Fibroblast of lung (primary cell): Measurements from ENCODE around the gene TGFBR3L. TPM values are rescaled to one million over a fixed set of nuclear protein-coding genes. Genes with fewer than 3 reads are reported as not detected.

ENCODE experiments used
- DNase-seq, 2 donors: peaks; one replicate each; pipeline versions ENCODE4 v3.0.0 to v3.0.0-alpha.2; 2010; ENCODE audit warnings: low read depth in 2 of 2
- H2AFZ ChIP-seq: 2 replicates; pipeline ENCODE4 v1.5.1; 2012; ENCODE audit warnings: low read length, control low read depth, inconsistent platforms
- H3K27ac ChIP-seq: 2 replicates; pipeline ENCODE4 v1.5.1; 2011; ENCODE audit warnings: low read length, control low read depth; ENCODE audit not compliant: insufficient read depth
- H3K27me3 ChIP-seq: 2 replicates; pipeline ENCODE4 v1.5.1; 2011; ENCODE audit warnings: mild to moderate bottlenecking, low read length; ENCODE audit not compliant: control insufficient read depth, insufficient read depth
- H3K36me3 ChIP-seq: 2 replicates; pipeline ENCODE4 v1.5.1; 2011; ENCODE audit warnings: low read length; ENCODE audit not compliant: control insufficient read depth, insufficient read depth
- H3K4me1 ChIP-seq: 2 replicates; pipeline ENCODE4 v1.5.1; 2011; ENCODE audit warnings: low read length; ENCODE audit not compliant: control insufficient read depth, insufficient read depth; ENCODE audit errors: extremely low read depth
- H3K4me2 ChIP-seq: 2 replicates; pipeline ENCODE4 v1.5.1; 2011; ENCODE audit warnings: low read length, control low read depth; ENCODE audit not compliant: insufficient read depth; ENCODE audit errors: extremely low read depth
- H3K4me3 ChIP-seq, 4 experiments: fragments of 200-600 bp in 1 of 4; sonication (generic) in 1 of 4; replicated peaks in 1 of 4; 2 replicates each; pipeline ENCODE4 v1.5.1; 2011 to 2016; ENCODE audit warnings: low read length in 4 of 4, low read depth in 3 of 4, mild to moderate bottlenecking in 3 of 4, control low read depth in 2 of 4, inconsistent platforms in 1 of 4, mixed read lengths in 1 of 4; ENCODE audit not compliant: insufficient read depth in 1 of 4; ENCODE audit errors: control extremely low read depth in 1 of 4
- H3K79me2 ChIP-seq: 2 replicates; pipeline ENCODE4 v1.5.1; 2012; ENCODE audit warnings: mild to moderate bottlenecking, low read length, inconsistent platforms; ENCODE audit not compliant: control insufficient read depth, insufficient read depth
- H3K9ac ChIP-seq: 2 replicates; pipeline ENCODE4 v1.5.1; 2011; ENCODE audit warnings: mild to moderate bottlenecking, low read length, control low read depth; ENCODE audit not compliant: insufficient read depth
- H3K9me3 ChIP-seq: 2 replicates; pipeline ENCODE4 v1.5.1; 2012; ENCODE audit warnings: low read depth, low read length; ENCODE audit not compliant: control insufficient read depth, insufficient read depth
- H4K20me1 ChIP-seq: 2 replicates; pipeline ENCODE4 v1.5.1; 2011; ENCODE audit warnings: low read length; ENCODE audit not compliant: control insufficient read depth, insufficient read depth; ENCODE audit errors: extremely low read depth
- CTCF ChIP-seq, 2 donors: IDR thresholded peaks in 1 of 2; conservative IDR thresholded peaks in 1 of 2; 1 replicate in 1 of 2; 2 replicates in 1 of 2; pipeline ENCODE4 v1.5.1; 2011 to 2012; ENCODE audit warnings: low read length in 2 of 2, control low read depth in 1 of 2, inconsistent platforms in 1 of 2, low read depth in 1 of 2, mild to moderate bottlenecking in 1 of 2
- EZH2 ChIP-seq: IDR thresholded peaks from 2 replicates; pipeline ENCODE4 v1.5.1; 2012; ENCODE audit warnings: low read length, control low read depth, mild to moderate bottlenecking; ENCODE audit errors: missing control alignments
- polyA plus RNA-seq, 2 donors: library from polyadenylated mRNA; depleted of rRNA in 1 of 2; stranded (reverse) in 1 of 2; unstranded in 1 of 2; fragments of >200 nt; gene quantifications; 2 replicates each; pipeline ENCODE4 v1.2.1, GENCODE V29; 2011 to 2012; ENCODE audit warnings: missing spikeins in 1 of 2
- total RNA-seq: library from RNA; depleted of rRNA; stranded (reverse); fragments of >200 nt; gene quantifications from 2 replicates; pipeline ENCODE4 v1.2.1, GENCODE V29; 2014

Gene TGFBR3L
- total and polyA plus RNA-seq, 2 donors (not counting 1 experiment from before 2014, with no cell fraction given), result 1.3 TPM; not detected in 1

GRCh38 chr19:7895565-7895964, 19.1 kb upstream of the TGFBR3L start:
- DNase-seq, result no peak
- no peaks in the 10 kb centered on the region for H3K9me3 ChIP-seq
- H3K4me2 ChIP-seq, result no peak overlapping the region
- no peaks in the 10 kb centered on the region for H3K4me1 ChIP-seq
- no peaks in the 10 kb centered on the region for H3K79me2 ChIP-seq
- H3K4me3 ChIP-seq, result no peak overlapping the region
- no peak overlapping the region for H3K27ac ChIP-seq
- no peak overlapping the region for H3K9ac ChIP-seq
- no peaks in the 10 kb centered on the region for H3K27me3 ChIP-seq
- no peaks in the 10 kb centered on the region for H4K20me1 ChIP-seq
- TF ChIP-seq EZH2, result no peak
- no peak for TF ChIP-seq CTCF (conservative IDR thresholded peaks at IDR 0.05 in 1 of 2, IDR thresholded peaks at IDR 0.05 in 1 of 2; ENCODE audit: low read depth in 1 of 2, low read length in 2 of 2)
- no peak overlapping the region for H2AFZ ChIP-seq
- H3K36me3 ChIP-seq, result peaks cover 2% of the 10 kb centered on the region

GRCh38 chr19:7897292-7897691, 17.3 kb upstream of the TGFBR3L start:
- Histone ChIP-seq H3K4me2 (no peak overlapping the region), H3K27me3 (no peaks in the 10 kb centered on the region), H3K4me1 (no peaks in the 10 kb centered on the region), H3K9me3 (no peaks in the 10 kb centered on the region), H4K20me1 (no peaks in the 10 kb centered on the region), H3K79me2 (no peaks in the 10 kb centered on the region), H2AFZ (no peak overlapping the region), H3K27ac (no peak overlapping the region), H3K36me3 (peaks cover 2% of the 10 kb centered on the region), H3K4me3 (no peak overlapping the region), H3K9ac (no peak overlapping the region)
- TF ChIP-seq CTCF (conservative IDR thresholded peaks at IDR 0.05 in 1 of 2, IDR thresholded peaks at IDR 0.05 in 1 of 2; ENCODE audit: low read depth in 1 of 2, low read length in 2 of 2) (no peak), EZH2 (no peak)
- no peak for DNase-seq

- Histone ChIP-seq H3K27me3 (no peaks in the 10 kb centered on the region), H3K27ac (no peak overlapping the region), H3K9me3 (no peaks in the 10 kb centered on the region), H3K36me3 (peaks cover 2% of the 10 kb centered on the region), H3K9ac (no peak overlapping the region), H4K20me1 (no peaks in the 10 kb centered on the region), H3K79me2 (no peaks in the 10 kb centered on the region), H3K4me1 (no peaks in the 10 kb centered on the region), H3K4me3 (no peak overlapping the region), H2AFZ (no peak overlapping the region), H3K4me2 (no peak overlapping the region)
- no peak for DNase-seq
- TF ChIP-seq EZH2 (no peak), CTCF (conservative IDR thresholded peaks at IDR 0.05 in 1 of 2, IDR thresholded peaks at IDR 0.05 in 1 of 2; ENCODE audit: low read depth in 1 of 2, low read length in 2 of 2) (no peak)
Measured at GRCh38 chr19:7898967-7899366, 15.7 kb upstream of the TGFBR3L start.
